Measurements from ENCODE around the gene C20orf173. TPM values are rescaled to one million over a fixed set of nuclear protein-coding genes. Genes with fewer than 3 reads are reported as not detected.

Gene C20orf173
- total RNA-seq, 1 experiment from 2014 or later: not detected

- no peak overlapping the region for H3K27ac ChIP-seq (ENCODE audit: low read depth, low read length)
- ChIA-PET POLR2A (no interaction called here), RAD21 (ENCODE audit: low non-redundant PET in 1 of 2, low total read pairs in 2 of 2, uncharacterized antibody in 2 of 2, unreplicated experiment in 2 of 2) (no interaction called here), CTCF (interaction anchor here (1.1 kb wide), 1 partner anchor 56 kb away, joined by 3 read pairs; no protein-coding TSS in a partner anchor)
- ATAC-seq (no peak), DNase-seq (ENCODE audit: low read depth, low spot score) (no peak)
- no peak overlapping the region for H2AFZ ChIP-seq (ENCODE audit: low read depth, low read length, poor library complexity, severe bottlenecking)
- H3K4me3 ChIP-seq (replicated peaks in 1 of 2; ENCODE audit: low read depth in 1 of 2, low read length in 2 of 2): no peak overlapping the region
- TF ChIP-seq CEBPB (IDR thresholded peaks at IDR 0.05; ENCODE audit: low read depth): no peak
- TF ChIP-seq YY1 (IDR thresholded peaks at IDR 0.05; ENCODE audit: extremely low read depth, insufficient replicate concordance, low read depth, low read length): no peak
- no peak for TF ChIP-seq ZFX (IDR thresholded peaks at IDR 0.05)
- TF ChIP-seq SRF (IDR thresholded peaks at IDR 0.05; ENCODE audit: low read depth): no peak
- TF ChIP-seq, protein P1, sequence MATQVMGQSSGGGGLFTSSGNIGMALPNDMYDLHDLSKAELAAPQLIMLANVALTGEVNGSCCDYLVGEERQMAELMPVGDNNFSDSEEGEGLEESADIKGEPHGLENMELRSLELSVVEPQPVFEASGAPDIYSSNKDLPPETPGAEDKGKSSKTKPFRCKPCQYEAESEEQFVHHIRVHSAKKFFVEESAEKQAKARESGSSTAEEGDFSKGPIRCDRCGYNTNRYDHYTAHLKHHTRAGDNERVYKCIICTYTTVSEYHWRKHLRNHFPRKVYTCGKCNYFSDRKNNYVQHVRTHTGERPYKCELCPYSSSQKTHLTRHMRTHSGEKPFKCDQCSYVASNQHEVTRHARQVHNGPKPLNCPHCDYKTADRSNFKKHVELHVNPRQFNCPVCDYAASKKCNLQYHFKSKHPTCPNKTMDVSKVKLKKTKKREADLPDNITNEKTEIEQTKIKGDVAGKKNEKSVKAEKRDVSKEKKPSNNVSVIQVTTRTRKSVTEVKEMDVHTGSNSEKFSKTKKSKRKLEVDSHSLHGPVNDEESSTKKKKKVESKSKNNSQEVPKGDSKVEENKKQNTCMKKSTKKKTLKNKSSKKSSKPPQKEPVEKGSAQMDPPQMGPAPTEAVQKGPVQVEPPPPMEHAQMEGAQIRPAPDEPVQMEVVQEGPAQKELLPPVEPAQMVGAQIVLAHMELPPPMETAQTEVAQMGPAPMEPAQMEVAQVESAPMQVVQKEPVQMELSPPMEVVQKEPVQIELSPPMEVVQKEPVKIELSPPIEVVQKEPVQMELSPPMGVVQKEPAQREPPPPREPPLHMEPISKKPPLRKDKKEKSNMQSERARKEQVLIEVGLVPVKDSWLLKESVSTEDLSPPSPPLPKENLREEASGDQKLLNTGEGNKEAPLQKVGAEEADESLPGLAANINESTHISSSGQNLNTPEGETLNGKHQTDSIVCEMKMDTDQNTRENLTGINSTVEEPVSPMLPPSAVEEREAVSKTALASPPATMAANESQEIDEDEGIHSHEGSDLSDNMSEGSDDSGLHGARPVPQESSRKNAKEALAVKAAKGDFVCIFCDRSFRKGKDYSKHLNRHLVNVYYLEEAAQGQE (IDR thresholded peaks at IDR 0.05; ENCODE audit: low read depth): no peak
- no peak for TF ChIP-seq MAX (IDR thresholded peaks at IDR 0.05)
- TF ChIP-seq SP1 (IDR thresholded peaks at IDR 0.05; ENCODE audit: low read depth): no peak
- TF ChIP-seq ZNF274 (IDR thresholded peaks at IDR 0.05; ENCODE audit: low read depth, low read length): no peak
- BruUV-seq (replicated peaks): no TSS peak
- H3K27me3 ChIP-seq (ENCODE audit: insufficient read depth, low read length): no peaks in the 10 kb centered on the region
- no peak overlapping the region for H3K9ac ChIP-seq (ENCODE audit: low read length)
- H3K4me1 ChIP-seq (ENCODE audit: control insufficient read depth in 1 of 2, insufficient read depth in 2 of 2, low read length in 2 of 2): peaks cover 0 to 14% of the 10 kb centered on the region in 2 experiments; a peak in 2 of 4 replicates
- H3K79me2 ChIP-seq (ENCODE audit: insufficient read depth, low read length): no peaks in the 10 kb centered on the region
- H3K9me2 ChIP-seq (ENCODE audit: insufficient read depth): no peaks in the 10 kb centered on the region
- H3K36me3 ChIP-seq (ENCODE audit: control insufficient read depth in 1 of 2, insufficient read depth in 2 of 2, low read length in 2 of 2): peaks cover 15 to 34% of the 10 kb centered on the region in 2 experiments; a peak in 3 of 4 replicates
- intact Hi-C loops (cut with micrococcal nuclease): no loop called here
- H3K4me2 ChIP-seq (ENCODE audit: low read length): no peak overlapping the region
- H3K9me3 ChIP-seq (ENCODE audit: control insufficient read depth in 1 of 2, insufficient read depth in 1 of 2, low read depth in 1 of 2, low read length in 2 of 2): no peaks in the 10 kb centered on the region
- no peaks in the 10 kb centered on the region for H4K20me1 ChIP-seq (ENCODE audit: insufficient read depth)
These were observed 26.2 kb downstream of the C20orf173 start for GRCh38 chr20:35503281-35503680.

All from HCT116 (cell line).